ENCODE data around the gene ADIPOR2. TPM values are rescaled to one million over a fixed set of nuclear protein-coding genes. Genes with fewer than 3 reads are reported as not detected.

ADIPOR2 gene
- total and polyA plus RNA-seq, 2 of the 4 experiments (the other 2 are of a cell fraction), result 20.0 to 24.9 TPM

DNA sequence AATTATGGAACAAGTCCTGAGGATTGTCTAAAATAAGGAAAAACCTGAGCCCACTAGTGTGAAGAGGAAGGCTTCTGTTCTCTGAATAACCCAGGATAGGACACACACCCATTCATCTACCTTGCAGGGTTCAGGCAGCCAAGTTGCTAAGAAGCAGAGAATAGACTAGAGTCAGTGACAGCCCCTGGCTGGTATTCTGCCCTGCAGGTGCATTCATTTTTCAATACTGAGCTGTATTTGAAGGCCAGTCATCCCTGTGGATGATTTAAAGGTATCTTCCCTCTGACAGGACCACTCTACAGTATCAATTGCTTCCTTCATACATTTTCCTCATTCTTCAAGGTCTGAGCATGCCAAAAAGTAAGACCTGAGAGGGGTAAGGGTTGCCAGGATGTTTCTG is 38.9 kb upstream of the ADIPOR2 start:
- Histone ChIP-seq H3K79me1 (ENCODE audit: low read depth in 1 of 2, low read length in 2 of 2) (peaks cover 0 to 27% of the 10 kb centered on the region in 2 experiments; a peak in 3 of 4 replicates), H2BK20ac (ENCODE audit: low read depth, low read length) (no peak overlapping the region), H3K14ac (replicated peaks; ENCODE audit: low read depth, low read length) (no peak overlapping the region), H4K91ac (ENCODE audit: insufficient read depth, low read depth, low read length) (no peak overlapping the region), H2BK120ac (ENCODE audit: low read depth, low read length) (no peak overlapping the region), H3K56ac (ENCODE audit: extremely low read depth, insufficient read depth, low read length) (no peak overlapping the region), H3K4me2 (ENCODE audit: low read depth, low read length) (no peak overlapping the region), H3K4me1 (ENCODE audit: control insufficient read depth, insufficient read depth, low read length) (peaks cover 4% of the 10 kb centered on the region), H2AK9ac (replicated peaks; ENCODE audit: low read depth, low read length, poor library complexity) (no peak overlapping the region), H3K27ac (ENCODE audit: insufficient read depth, low read length) (no peak overlapping the region), H3K9ac (ENCODE audit: low read depth, low read length) (no peak overlapping the region), H4K8ac (ENCODE audit: low read depth in 2 of 2, low read length in 2 of 2) (no peak overlapping the region), H3K4ac (ENCODE audit: low read depth, low read length) (no peak overlapping the region), H4K5ac (ENCODE audit: low read depth, low read length) (no peak overlapping the region), H2AK5ac (ENCODE audit: low read depth, low read length) (no peak overlapping the region), H3K27me3 (ENCODE audit: control insufficient read depth, insufficient read depth, low read length) (no peaks in the 10 kb centered on the region), H3K9me3 (ENCODE audit: control insufficient read depth, insufficient read depth, low read length) (no peaks in the 10 kb centered on the region), H2BK15ac (ENCODE audit: low read depth, low read length) (no peak overlapping the region), H3K36me3 (ENCODE audit: control insufficient read depth, insufficient read depth, low read length) (peaks cover 3% of the 10 kb centered on the region; the same call in 1 of the 2 replicates), H3K23ac (ENCODE audit: low read depth, low read length) (no peak overlapping the region), H3K4me3 (ENCODE audit: insufficient read depth, low read depth, low read length) (no peak overlapping the region), H3K9me1 (ENCODE audit: insufficient read depth, low read length) (peaks cover 6% of the 10 kb centered on the region), H2BK5ac (ENCODE audit: low read depth, low read length, poor library complexity, severe bottlenecking) (no peak overlapping the region), H3K18ac (ENCODE audit: low read depth, low read length) (no peak overlapping the region), H2AFZ (replicated peaks; ENCODE audit: low read length, poor library complexity) (no peak overlapping the region), H4K20me1 (ENCODE audit: insufficient read depth, low read length) (peaks cover 22% of the 10 kb centered on the region; the same call in 1 of the 2 replicates)
- TF ChIP-seq, protein P1, sequence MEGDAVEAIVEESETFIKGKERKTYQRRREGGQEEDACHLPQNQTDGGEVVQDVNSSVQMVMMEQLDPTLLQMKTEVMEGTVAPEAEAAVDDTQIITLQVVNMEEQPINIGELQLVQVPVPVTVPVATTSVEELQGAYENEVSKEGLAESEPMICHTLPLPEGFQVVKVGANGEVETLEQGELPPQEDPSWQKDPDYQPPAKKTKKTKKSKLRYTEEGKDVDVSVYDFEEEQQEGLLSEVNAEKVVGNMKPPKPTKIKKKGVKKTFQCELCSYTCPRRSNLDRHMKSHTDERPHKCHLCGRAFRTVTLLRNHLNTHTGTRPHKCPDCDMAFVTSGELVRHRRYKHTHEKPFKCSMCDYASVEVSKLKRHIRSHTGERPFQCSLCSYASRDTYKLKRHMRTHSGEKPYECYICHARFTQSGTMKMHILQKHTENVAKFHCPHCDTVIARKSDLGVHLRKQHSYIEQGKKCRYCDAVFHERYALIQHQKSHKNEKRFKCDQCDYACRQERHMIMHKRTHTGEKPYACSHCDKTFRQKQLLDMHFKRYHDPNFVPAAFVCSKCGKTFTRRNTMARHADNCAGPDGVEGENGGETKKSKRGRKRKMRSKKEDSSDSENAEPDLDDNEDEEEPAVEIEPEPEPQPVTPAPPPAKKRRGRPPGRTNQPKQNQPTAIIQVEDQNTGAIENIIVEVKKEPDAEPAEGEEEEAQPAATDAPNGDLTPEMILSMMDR (conservative IDR thresholded peaks at IDR 0.05; ENCODE audit: low read depth, low read length), result no peak
- TF ChIP-seq NFE2L2 (IDR thresholded peaks at IDR 0.05; ENCODE audit: low read depth, low read length) (no peak), CHD1 (IDR thresholded peaks at IDR 0.05; ENCODE audit: low read depth, low read length) (no peak), BHLHE40 (IDR thresholded peaks at IDR 0.05; ENCODE audit: low read depth, low read length) (no peak), CEBPB (IDR thresholded peaks at IDR 0.05; ENCODE audit: low read depth, low read length) (no peak)
- in situ Hi-C loops (cut with MboI; ENCODE audit: low sequenced_read_pairs), result loop anchor here (10.0 to 25.0 kb wide), 2 partner anchors 373 to 635 kb away; no protein-coding TSS in a partner anchor
- ATAC-seq (ENCODE audit: low read depth) (no peak), DNase-seq (no peak)
- dilution Hi-C loops (cut with HindIII; ENCODE audit: low sequenced_read_pairs, unreplicated experiment), result no loop called here
- ChIA-PET POLR2A (ENCODE audit: unreplicated experiment) (no interaction called here), CTCF (interaction anchor here (0.8 to 1.4 kb wide), 2 partner anchors 139 to 288 kb away, joined by 3 to 9 read pairs; no protein-coding TSS in a partner anchor)
- BruUV-seq (replicated peaks), result no TSS peak
- intact Hi-C loops (cut with micrococcal nuclease), result loop anchor here (2.0 kb wide), 1 partner anchor 289 kb away; no protein-coding TSS in a partner anchor
